HL-60/S4 treated with phorbol 12-myristate 13-acetate at 8.2 ng/mL for 4 days and 3 days (cell line): Measurements from ENCODE around the gene CARD8.

Experiments used
- in situ Hi-C: fragments of 300-500 bp; cut with MboI; formaldehyde crosslinking; loops from 2 replicates; pipeline ENCODE4 v1.15.0; 2022; ENCODE audit warnings: low sequenced_read_pairs

Gene CARD8

DNA sequence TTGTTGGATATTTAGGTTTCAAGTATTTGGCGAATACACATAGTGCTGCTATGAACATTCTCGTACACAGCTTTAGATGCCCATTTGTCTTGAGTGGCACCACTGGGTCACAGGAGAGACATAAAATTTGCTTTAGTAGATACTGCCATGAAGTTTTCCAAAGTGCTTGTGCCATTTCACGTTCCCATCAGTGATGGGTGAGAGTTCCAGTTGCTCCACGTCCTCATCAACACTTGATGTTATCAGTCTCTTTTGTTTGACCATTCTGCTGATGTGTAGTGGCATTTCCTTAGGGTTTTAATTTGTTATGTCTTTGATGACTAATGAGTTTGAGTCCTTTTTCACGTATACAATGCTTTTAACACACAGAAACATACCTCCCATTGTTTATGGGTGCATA lies 74.2 kb downstream of the CARD8 start:
- in situ Hi-C loops = no loop called here

DNA sequence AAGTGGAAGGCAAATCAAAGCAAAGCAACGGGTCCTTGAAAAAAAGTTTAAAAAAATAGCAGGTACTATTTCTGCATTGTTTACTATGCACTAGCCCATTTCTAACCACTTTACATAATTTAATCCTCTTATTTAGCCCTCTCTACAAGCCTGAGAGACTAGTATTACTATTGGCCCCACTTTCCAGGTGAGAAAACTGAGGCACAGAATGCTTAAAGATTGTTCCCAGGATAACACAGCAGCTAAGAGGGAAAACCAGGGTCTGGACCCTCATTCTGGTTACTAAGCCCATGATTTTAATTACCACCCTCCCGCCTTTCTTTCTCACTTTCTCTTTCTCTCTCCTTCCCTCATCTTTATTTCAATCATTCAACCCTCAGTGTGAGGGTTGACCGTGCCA lies 79.5 kb downstream of the CARD8 start:
- in situ Hi-C loops = no loop called here

DNA sequence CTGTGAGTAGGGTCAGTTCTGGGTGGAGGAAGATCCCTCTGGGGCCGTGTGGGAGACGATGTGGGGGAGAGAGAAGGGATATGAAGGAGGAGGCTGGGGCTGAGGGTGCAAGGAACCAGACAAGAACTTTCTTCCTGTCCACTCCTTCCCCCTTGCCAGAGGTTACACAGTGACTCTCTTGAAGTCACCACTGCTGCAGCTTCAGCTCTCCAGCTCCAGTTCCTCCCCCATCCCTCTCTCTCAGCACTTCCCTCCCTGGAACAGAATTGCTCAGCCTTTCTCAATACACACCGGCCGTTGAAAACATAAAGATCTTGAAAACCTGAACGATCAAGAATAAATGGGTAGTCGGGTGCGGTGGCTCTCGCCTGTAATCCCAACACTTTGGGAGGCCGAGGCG lies 80.1 kb downstream of the CARD8 start:
- in situ Hi-C loops = no loop called here

DNA sequence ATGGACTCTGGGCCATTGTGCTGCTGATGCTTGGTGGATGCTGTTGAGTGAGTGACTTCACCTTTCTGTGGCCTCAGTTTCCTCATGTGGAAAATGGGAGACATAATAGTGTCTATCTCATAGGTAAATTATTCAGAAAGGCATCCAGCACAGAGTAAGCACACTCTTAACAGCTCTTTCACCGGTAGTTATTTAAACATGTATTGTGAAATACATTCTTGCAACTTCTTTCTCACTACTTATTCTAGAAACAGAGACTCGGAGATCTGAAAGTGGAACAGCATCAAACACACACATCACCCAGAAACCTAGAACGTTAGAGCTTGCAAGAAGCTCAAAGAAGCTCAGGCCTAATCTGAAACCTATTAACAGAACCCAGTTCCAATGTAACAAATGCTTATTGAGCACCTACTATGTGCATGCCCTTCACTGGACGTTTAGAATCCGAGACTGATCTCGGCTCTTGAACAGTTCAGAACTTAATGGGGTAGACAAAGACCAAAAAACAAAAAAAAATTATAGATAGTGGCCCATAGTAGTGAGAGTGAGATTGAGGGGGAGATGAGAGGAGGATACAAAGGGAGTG lies 81.2 kb downstream of the CARD8 start:
- in situ Hi-C loops = no loop called here

DNA sequence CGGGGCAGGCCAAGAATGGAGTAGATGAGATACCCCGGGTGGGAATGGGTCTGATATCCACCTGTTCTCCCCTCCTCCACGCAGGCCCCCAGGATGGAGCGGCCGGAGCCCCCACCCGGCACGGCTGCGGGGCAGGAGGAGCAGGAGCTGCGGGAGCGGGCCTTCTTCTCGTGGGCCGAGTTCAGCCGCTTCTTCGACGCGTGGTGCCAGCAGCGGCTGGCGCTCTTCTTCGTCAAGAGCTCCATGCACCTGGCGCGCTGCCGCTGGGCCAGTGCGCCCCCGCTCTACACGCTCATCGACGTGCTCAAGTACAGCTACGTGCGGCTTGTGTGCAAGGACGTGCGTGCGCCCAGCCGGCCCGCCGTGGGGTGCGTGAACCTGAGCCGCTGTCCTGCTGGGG lies 84.0 kb downstream of the CARD8 start:
- in situ Hi-C loops = no loop called here

- in situ Hi-C loops = no loop called here
Measured at GRCh38 chr19:48170817-48171347, 84.8 kb downstream of the CARD8 start.

- in situ Hi-C loops = no loop called here
Measured at GRCh38 chr19:48169939-48170803, 85.5 kb downstream of the CARD8 start, which contains the start of the genes LIG1 and ZSWIM9. Gene LIG1 (minus strand): TSS chr19:48170344. CDS start chr19:48165566, 4,778 bp downstream. Gene ZSWIM9 (plus strand): TSS chr19:48170680. CDS start chr19:48171803, 1,123 bp downstream.

- in situ Hi-C loops = no loop called here
Measured at GRCh38 chr19:48169578-48169938, 86.2 kb downstream of the CARD8 start.

DNA sequence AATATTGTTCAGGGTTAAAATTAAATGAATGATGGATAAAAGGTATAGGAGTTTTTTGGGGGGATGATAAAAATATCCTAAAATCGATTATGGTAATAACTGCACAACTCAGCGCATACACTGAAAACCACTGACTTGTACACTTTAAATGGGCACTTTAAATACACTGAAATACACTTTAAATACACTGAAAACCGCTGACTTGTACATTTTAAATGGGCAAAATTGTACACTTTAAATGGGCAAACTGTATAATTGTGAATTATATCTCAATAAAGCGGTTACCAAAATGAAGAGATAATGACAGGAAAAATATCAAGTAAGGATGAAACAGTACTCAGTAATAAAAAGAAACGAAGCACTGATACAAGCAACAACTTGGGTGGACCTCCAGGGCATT lies 87.0 kb downstream of the CARD8 start:
- in situ Hi-C loops = no loop called here

GRCh38 chr19:48158210-48158790 lies 97.4 kb downstream of the CARD8 start:
- in situ Hi-C loops = no loop called here
